ENCODE data around the gene VPS37D.

The VPS37D gene

DNA sequence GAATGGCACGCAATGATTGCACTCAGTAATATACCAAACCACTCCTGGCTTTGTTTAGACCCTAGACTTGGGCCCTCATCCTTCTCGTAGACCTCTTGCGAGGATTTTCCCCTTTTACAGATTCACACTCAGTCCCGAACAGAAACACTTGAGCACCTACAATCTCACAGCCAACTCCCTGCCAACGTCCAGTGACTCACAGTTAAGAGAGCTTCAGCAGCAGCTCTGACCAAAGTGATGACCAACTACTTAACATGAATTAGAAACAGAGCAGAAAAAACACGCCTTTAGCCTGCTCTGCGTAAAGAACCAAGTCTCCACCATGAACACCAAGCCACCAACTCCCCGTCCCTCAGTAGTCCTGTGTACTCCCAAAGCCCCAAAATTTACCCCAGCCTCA is 13.4 kb downstream of the VPS37D start:
- DNase-seq = no peak

DNA sequence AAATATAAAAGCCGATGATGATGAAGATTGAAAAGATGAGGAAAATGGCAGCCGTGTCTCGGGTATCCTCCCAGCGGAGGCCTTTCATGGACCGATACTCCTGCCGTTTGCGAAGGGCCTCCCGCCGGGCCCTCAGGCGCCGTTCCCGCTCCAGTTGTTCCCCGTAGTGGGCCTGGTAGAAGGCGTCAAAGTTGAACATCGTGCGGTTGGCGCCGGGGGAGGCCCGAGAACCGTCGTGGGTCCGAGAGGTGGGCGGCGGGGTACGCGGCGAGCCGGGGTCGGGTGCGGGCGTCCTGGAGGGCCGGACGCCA is 15.1 kb downstream of the VPS37D start:
- peak in 1 of 2 donors; percentile 20 for DNase-seq

DNA sequence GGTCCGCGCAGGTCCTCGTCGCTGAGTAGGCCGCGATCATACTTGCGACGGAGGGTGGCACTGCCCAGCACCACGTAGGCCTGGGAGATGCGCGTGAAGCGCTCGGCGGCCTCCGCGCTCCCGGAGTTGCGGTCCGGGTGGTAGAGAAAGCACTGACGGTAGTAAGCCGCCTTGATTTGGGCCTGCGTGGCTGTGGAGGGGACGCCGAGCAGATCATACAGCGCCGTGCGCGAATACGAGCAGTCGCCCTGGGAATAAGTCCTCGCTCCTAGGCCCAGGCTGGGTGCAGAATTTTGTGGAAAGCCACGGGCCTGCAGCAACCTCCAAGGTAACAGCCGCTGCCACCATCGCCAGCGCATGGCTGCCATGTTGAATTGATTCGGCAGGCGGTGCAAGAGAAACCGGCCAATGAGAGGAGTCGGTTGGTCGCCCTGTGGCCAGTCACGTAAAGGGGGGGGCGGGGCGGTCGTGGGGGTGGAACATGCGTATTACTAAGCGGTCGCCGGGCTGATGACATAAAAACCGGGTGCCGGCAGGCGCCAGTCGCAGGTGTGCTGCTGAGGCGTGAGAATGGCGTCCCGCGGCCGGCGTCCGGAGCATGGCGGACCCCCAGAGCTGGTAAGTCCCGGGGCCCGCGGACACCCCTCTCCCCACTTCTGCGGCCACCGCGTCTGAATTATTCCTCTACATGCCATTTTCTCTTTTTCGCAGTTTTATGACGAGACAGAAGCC is 15.6 kb downstream of the VPS37D start, which contains the start of the genes BUD23 and DNAJC30:
Gene BUD23 (plus strand): TSS at position 542 of the 732 bp plus-strand sequence. CDS start 29 bp downstream, at position 571.
Gene DNAJC30 (minus strand): TSS at position 398 of the 732 bp plus-strand sequence. CDS start 30 bp downstream, at position 368.
- DNase-seq = peak; percentile 97 to 98

DNA sequence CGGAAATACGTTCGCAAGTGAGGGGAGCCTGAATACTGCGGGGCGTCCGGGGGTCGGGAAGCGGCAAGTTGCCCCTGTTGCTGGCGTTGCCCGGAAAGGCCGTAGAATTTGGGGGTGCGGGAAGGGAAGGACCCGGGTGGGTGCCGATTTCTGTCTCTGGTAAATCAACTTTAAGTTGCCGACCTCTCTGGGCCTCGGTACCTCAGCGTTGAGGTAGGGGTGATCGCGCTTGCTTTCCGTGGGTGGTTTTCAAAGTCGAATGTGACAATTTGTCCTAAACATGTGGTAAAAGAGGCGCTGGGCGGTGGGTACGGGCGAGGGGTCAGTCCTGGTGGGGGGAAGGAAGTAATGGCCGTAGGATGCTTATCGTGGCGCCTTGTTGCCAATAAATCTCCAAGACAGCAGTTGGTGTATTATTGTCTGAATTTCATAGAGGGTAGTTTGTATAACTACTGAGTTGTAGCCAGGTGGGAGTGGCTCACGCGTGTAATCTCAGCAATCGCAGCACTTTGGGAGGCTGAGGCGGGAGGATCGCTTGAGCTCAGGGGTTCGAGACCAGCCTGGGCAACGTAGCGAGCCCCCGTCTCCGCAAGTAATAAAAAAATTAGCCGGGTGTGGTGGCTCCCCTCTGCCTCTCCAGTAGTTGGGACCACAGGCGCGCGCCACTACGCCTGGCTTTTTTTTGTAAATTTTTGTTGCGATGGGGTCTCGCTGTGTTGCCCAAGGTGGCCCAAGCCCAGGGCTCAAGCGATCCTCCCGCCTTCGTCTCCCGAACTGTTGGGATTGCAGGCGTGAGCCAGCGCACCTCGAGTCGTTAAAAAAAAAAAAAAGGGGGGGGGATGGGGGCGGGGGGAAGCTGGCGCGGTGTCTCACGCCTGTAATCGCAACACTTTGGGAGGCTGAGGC is 16.4 kb downstream of the VPS37D start:
- peak in 1 of 2 donors; percentile 20 for DNase-seq

DNA sequence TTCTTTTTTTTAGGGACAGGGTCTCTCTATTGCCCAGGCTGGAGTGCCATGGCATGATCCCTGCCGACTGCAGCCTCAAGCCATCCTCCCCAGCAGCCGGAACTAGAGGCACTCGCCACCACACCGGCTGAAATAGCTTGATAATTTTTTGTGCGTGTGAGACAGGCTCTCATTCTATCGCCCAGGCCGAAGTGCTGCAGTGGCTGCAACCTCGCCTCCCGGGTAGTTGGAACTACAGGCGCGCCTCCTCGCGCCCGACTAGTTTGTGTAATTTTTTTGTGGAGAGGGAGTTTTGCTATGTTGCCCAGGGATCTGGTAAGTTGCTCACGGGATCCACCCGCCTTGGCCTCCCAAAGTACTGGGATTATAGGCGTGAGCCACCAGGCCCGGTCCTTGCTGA is 17.7 kb downstream of the VPS37D start:
- no peak for DNase-seq

DNA sequence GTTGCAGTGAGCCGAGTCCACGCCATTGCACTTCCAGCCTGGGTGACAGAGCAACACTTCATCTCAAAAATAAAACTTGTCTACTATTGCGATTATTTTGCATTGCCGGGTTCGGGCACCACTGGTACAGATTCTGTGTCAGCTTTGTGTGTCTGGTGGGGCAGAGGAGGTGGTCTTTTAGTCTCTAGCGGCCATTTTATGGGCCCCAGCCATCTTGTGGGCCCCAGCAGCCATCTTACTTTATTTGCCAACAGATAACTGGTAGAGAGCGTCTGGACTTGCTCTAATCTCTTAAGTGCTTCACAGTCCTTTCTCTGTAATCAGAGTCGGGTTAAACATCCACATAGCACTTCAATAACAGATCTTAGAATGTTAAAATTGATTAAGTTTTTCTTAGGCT is 20.7 kb downstream of the VPS37D start:
- DNase-seq = no peak

DNA sequence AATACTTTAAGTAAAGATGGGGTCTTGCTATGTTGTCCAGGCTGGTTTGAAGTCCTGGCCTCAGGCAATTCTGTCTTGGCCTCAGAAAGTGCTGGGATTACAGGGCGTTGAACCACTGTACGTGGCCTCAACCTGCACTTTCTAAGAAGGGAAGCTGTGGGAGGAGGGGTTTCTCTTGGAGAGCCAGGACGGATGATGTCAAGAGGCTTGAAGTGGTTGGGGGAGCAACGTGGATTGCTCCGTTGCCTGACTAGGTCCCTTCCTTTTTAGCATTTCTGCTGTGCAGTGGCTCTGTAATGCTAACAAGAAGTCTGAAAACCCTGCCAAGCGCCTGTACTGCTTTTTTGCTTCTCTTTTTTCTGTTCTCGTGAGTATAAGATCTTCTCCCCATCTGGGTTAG is 23.0 kb downstream of the VPS37D start:
- DNase-seq = no peak

DNA sequence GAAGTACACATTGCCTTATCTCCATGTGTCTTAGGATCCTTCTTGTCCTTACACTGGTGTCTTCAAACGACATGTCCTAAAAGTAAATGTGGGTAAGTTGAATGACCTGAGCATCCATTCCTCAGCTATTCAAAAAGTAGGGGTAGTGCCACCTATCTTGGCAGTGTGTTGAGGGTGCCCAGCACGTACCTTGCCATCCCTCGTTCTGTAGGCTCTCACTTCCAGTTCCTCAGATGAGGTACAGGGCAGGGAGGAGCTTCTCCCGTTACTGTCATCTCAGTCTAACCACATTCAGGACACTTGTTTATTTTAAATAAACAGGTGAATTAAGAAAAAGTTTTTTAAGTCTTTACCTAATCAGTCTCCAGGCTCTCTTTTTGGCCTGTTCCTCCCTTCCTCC is 28.7 kb downstream of the VPS37D start:
- DNase-seq = no peak

DNA sequence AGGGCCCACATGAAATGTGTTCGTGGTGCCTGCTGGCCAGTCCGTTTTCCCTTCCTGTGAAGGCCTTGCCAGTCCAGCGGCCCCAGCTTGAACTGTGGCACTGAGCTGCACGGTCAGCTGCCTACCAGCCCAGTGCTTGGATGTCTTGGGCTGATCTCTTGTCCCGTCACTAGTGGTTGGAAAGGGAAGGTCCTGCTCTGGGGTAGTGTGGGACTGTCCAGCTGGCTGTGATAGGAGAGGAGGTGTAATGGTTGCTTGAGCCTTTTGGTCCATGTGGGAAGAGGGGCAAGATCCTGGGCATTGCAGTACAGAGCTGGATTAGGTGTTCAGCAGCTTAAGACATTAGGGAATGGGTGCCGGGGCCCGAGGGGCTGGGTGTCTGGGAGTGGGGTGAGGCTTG is 30.8 kb downstream of the VPS37D start:
- no peak for DNase-seq

DNA sequence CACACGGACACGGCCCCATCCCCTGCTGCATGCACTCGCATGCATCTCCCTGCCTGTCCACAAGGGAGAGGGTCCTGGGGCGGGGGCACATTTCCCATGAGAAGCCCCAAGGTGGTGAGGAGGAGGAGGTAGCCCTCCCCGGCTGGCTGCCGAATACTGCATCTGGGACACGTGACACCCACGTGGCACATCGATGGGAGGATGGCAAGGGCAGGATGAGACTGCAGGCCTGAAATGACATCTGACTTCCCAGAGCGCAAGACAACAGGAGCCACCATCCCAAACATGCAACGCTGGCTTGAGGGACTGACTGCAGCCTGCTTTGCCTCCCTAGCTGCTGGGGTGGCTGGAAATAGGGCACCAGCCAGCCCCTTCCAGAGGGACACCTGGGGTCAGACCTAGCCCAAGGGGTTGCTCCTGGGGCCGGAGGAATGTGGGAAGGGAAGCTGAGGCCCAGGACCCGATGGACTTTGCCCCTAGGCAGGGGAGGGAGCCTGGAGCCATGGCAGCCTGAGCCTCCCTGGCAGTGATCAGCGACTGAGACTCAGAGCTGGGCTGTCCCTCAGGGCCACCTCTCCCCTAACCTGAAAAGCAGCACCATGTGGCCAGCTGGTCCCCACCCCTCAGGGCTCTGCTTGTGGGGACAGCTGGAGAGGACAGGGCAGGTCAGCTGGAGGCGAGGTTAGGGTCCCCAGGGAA is 31.9 kb downstream of the VPS37D start:
- no peak for DNase-seq

DNA sequence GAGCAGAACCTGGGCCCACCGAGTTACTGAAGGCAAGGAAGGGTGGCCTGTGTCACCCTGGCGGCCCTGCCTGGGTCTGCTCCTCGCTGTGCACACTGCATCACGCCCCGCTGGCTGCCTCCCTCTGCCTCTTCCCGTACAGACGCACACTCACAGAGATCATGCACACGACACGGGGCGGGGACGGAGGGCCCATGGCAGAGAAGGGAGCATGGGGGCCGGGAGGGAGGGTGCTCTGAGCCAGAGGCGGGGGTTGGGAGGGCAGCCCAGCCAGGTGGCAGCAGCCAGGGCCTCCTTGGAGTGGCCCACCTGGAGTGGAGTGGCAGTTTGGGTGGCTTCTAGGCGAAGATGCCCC is 32.4 kb downstream of the VPS37D start:
- no peak for DNase-seq

DNA sequence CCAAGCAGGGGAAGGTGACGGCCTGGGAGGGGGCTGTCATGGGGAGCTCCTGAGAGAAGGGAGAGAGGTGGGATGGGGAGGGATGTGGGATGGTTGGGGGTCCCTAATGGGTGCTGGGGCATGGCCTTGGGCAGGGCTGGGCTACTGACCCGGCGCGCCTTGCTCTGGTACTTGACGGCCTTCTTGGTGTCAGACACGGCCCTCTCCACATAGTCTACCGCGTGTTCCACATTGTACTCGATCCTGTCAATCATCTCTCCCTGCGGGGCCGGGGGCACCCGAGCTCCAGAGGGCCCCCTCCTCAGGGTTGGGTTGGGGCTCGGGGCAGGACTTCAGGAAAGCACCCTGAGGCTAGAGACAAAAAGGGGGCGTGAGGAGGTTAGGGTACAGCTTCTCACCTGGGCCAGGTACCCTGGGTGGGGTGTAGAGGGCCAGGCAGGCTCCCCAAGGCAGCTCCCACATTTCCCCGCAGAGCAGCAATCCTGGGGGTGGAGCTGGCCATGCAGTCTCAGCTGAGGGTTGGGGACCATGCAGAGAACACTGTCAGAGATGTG is 33.0 kb downstream of the VPS37D start:
- no peak for DNase-seq

DNA sequence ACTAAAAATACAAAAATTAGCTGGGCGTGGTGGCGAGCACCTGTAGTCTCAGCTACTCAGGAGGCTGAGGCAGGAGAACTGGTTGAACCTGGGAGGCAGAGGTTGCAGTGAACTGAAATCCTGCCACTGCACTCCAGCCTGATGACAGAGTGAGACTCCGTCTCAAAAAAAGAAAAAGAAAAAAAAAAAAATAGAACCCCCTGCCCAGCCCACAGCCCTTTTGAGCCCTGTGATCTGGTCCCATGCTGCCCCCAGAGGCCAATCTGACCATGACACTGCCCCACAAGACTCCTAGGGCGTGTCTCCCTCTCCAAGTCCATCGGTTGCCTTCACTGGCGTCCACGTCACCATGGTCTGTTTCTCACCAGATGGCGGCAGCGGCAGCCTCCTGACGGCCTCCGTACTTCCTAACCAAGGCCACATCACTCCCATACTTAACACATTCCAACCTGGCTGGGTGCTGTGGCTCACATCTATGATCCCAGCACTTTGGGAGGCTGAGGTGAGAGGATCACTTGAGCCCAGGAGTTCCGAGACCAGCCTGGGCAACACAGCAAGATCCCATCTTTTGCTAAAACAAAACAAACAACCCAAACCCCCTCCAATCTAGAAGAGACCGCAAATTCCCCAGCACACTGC is 33.8 kb downstream of the VPS37D start:
- DNase-seq = peak in 1 of 2 donors; percentile 26

DNA sequence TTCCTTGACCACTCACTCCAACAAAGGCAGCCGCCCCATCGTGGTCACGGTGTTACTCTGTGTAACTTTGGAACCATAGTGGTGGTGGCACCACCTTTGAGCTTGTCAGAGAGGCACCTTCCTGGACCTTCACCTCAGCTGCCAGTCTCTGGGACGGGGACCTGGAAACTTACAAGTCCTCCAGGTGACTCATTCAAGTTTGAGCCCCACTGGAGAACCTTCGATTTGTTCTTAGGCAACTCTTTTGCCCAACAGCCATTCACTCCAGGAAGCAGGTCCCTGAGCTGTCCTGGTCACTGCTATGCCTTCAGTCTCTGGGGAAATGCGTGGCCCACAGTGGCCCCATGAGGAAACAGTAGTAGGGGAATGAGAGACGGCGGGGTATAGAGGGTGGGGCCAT is 34.6 kb downstream of the VPS37D start:
- DNase-seq = no peak

DNA sequence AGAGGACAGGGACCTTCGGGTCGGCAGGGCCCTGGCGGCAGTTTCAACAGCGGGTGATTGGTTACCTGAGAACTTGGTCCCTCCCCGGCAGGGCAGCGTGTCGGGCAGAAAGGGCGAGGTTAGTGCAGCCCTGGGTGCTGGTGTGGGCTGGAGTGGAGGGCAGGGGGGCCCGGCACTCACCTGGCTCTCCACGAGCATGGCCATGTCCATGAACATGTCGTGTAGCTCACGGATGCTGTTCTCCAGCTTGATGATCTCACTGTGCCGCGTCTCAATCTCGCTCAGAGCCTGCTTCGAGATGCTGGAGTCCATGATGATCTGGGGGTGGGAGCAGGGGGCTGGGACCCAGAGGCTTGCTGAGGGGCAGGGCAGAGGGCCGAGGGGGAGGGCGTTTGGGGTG is 35.0 kb downstream of the VPS37D start:
- DNase-seq = no peak

DNA sequence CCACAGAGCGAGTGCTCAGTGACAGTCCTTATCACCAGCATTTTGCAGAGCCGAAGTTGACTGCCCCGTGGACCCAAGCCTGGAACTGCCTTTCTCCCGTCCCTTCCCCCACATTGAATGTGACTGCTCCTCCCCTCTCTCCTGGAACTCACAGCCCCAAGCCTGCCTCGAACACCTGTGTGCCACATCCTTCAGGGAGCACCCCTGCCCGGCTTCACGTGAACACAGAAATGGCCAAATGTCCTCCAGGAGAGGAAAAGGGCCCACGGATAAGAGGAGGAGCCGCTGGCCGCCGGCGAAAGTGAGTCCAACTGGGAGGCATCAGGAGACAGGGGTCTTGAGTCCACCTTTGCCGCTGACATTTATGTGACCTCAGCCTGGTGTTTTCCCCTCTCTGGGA is 35.6 kb downstream of the VPS37D start:
- DNase-seq = no peak

DNA sequence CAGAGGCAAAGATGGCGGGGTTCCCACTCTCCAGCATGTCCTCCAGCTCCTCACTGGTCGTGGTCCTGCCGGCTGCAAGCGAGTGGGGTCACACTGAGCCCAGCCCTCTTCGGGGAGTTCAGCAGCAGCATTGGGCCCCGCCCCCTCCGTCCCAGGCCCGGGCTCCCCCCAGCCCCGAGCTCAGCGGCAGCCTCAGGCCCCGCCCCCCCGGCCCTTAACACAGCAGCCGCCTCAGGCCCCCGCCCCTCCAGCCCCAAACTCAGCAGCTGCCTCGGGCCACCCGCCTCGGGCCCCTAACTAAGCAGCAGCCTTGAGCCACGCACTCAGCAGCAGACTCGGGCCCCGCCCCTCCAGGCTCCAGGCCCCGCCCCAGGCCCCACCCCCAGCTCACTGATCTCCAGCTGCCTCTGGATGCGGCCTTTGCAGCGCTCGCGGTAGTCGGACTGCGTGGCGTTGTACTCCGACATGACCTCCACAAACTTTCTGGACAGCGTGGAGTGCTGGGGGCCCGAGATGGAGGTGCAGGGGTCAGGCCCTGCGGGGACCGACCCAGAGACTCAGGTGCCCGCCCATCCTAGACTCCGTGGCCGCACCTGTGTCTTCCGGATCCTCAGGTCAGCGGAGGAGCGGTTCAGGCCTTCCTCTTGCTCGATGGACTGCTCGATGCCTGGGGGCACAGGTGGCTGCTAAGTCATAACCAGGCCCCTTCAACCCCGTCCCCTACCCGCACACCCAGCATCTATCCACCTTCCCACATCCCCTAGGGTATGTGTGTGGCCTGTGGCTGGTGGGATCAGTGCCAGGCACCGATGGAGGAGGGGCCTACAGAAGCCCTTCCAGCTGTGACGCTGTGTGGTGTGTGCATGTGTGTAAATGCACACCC is 36.4 kb downstream of the VPS37D start:
- peak; percentile 33 to 35 for DNase-seq

DNA sequence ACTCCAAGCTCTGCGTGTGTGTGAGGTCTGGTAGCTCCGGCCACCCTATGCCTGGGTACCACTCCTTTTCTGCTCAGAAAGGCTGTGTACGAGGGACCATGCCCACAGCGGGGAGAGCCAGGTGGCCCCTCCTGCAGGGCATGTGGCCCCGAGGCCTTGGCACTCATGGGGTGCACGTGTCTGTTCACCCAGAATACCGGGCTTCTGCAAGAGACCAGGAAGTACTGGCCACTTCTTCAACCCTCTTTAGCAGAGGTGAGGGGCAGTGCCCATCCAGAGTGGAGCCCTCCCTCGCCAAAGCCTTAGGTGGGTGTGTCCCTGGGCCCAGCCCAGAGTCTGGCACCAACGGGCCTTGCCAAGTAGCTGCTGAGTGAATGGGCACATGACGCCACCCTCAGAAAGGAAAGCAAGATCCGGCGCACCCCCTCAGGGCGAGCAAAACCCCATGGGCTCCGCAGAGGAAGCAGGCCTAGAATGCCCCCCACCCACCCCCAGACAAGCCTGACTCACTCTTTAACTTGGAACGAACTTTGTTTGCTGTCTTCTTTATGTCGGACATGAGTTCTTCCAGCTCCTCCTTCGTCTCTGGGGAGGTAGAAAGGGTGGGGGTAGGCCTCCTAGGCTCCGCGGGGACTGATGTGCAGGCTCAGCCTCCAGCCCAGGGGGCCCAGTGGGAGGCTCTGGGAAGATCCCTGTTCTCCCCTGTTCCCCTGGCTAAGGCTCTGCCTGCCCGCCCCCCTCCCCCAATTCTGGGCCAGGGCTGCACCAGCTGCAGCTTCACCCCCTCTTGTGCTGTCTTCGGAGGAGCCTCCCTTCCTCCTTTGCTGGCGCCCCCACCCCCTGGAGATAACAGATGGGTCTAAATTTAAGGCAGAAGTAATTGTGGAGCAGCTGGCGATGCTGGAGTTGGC is 37.3 kb downstream of the VPS37D start:
- DNase-seq = no peak

DNA sequence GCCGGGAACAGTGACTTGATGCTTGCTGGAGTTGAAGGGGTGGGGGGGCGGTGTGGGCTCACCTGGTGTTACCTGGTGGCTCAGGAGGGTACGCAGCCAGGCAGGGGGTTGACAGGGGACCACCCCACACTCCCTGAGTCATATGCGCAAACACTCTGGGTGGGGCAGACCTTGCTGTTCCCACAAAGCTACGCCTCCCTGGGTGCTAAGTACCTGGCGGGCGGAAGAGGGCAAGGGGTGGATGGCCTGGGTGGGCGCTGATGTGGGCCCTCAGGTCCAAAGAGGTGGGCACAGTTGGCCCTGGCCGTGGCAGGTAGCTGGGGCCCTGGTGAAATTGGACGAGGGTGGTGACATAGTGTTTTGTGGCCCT is 37.9 kb downstream of the VPS37D start:
- DNase-seq = no peak
